IMR-90 (cell line): ENCODE results near the gene CFAP61. TPM values are rescaled to one million over a fixed set of nuclear protein-coding genes. Genes with fewer than 3 reads are reported as not detected.

Source experiments
- ATAC-seq: fragments of 200-7000 bp; cut with Tn5 transposase; 2 replicates; pipeline ENCODE4 v1.9.1; 2020; ENCODE audit warnings: low read depth, mild to moderate bottlenecking, moderate library complexity
- BruUV-seq: library from RNA; stranded (reverse); fragments of 400-500 nt; replicated peaks from 2 replicates; lab custom pipeline; 2021; lab: Mats Ljungman, UMichigan
- CTCF ChIA-PET: fragments of 300-600 bp; formaldehyde crosslinking; extraction: SDS; loops from one replicate; lab custom pipeline; 2021; ENCODE audit warnings: antibody characterized with exemption; lab: Yijun Ruan, JAX
- POLR2A ChIA-PET: fragments of 300-600 bp; sonication (Branson Sonifier 250); formaldehyde crosslinking; loops from one replicate; lab custom pipeline; 2022; ENCODE audit warnings: antibody characterized with exemption; ENCODE audit not compliant: unreplicated experiment; lab: Charles Lee
- DNase-seq: peaks from one replicate; pipeline ENCODE4 v3.0.0; 2013
- H2AFZ ChIP-seq: replicated peaks from 2 replicates; pipeline ENCODE3; 2013; ENCODE audit warnings: low read length, mild to moderate bottlenecking; ENCODE audit not compliant: poor library complexity
- H2AK5ac ChIP-seq: 2 replicates; pipeline ENCODE4 v1.6.1; 2013; ENCODE audit warnings: low read depth, low read length, inconsistent platforms
- H2AK9ac ChIP-seq: replicated peaks from 2 replicates; pipeline ENCODE3; 2013; ENCODE audit warnings: mild to moderate bottlenecking, low read depth, low read length, moderate library complexity; ENCODE audit not compliant: poor library complexity
- H2BK120ac ChIP-seq: 2 replicates; pipeline ENCODE4 v1.6.1; 2013; ENCODE audit warnings: low read depth, low read length, inconsistent platforms
- H2BK15ac ChIP-seq: 3 replicates; pipeline ENCODE4 v1.6.1; 2013; ENCODE audit warnings: low read depth, low read length, inconsistent platforms
- H2BK20ac ChIP-seq: 2 replicates; pipeline ENCODE4 v1.6.1; 2013; ENCODE audit warnings: low read depth, mild to moderate bottlenecking, inconsistent platforms, low read length, moderate library complexity
- H2BK5ac ChIP-seq: 2 replicates; pipeline ENCODE4 v1.6.1; 2013; ENCODE audit warnings: mild to moderate bottlenecking, low read depth, low read length, inconsistent platforms; ENCODE audit not compliant: poor library complexity, severe bottlenecking
- H3K14ac ChIP-seq: replicated peaks from 2 replicates; pipeline ENCODE4 v1.6.1; 2013; ENCODE audit warnings: low read depth, low read length, inconsistent platforms
- H3K18ac ChIP-seq: 2 replicates; pipeline ENCODE4 v1.6.1; 2013; ENCODE audit warnings: low read depth, low read length, control low read depth
- H3K23ac ChIP-seq: 2 replicates; pipeline ENCODE4 v1.6.1; 2013; ENCODE audit warnings: low read depth, low read length, inconsistent platforms
- H3K27ac ChIP-seq: 2 replicates; pipeline ENCODE4 v1.5.1; 2013; ENCODE audit warnings: mild to moderate bottlenecking, control low read depth, low read length; ENCODE audit not compliant: insufficient read depth
- H3K27me3 ChIP-seq: 2 replicates; pipeline ENCODE4 v1.6.1; 2013; ENCODE audit warnings: low read length; ENCODE audit not compliant: control insufficient read depth, insufficient read depth
- H3K36me3 ChIP-seq: 2 replicates; pipeline ENCODE4 v1.6.1; 2013; ENCODE audit warnings: low read length, mixed read lengths; ENCODE audit not compliant: control insufficient read depth, insufficient read depth
- H3K4ac ChIP-seq: 2 replicates; pipeline ENCODE4 v1.6.1; 2013; ENCODE audit warnings: low read depth, low read length, inconsistent platforms
- H3K4me1 ChIP-seq: 2 replicates; pipeline ENCODE4 v1.6.1; 2013; ENCODE audit warnings: low read length, mixed read lengths; ENCODE audit not compliant: control insufficient read depth, insufficient read depth
- H3K4me2 ChIP-seq: 2 replicates; pipeline ENCODE4 v1.6.1; 2013; ENCODE audit warnings: low read depth, mild to moderate bottlenecking, control low read depth, low read length, moderate library complexity
- H3K4me3 ChIP-seq: 2 replicates; pipeline ENCODE4 v1.5.1; 2013; ENCODE audit warnings: low read depth, mild to moderate bottlenecking, control low read depth, low read length, moderate library complexity; ENCODE audit not compliant: insufficient read depth
- H3K56ac ChIP-seq: 2 replicates; pipeline ENCODE4 v1.6.1; 2013; ENCODE audit warnings: low read length, inconsistent platforms; ENCODE audit not compliant: insufficient read depth; ENCODE audit errors: extremely low read depth
- H3K79me1 ChIP-seq, 2 experiments: 2 replicates each; pipeline ENCODE4 v1.6.1; 2013; ENCODE audit warnings: low read length in 2 of 2, inconsistent platforms in 1 of 2, low read depth in 1 of 2
- H3K9ac ChIP-seq: 2 replicates; pipeline ENCODE4 v1.6.1; 2013; ENCODE audit warnings: low read depth, low read length, control low read depth
- H3K9me1 ChIP-seq: 2 replicates; pipeline ENCODE4 v1.6.1; 2013; ENCODE audit warnings: low read length, inconsistent platforms; ENCODE audit not compliant: insufficient read depth
- H3K9me3 ChIP-seq: 2 replicates; pipeline ENCODE4 v1.6.1; 2013; ENCODE audit warnings: low read length; ENCODE audit not compliant: control insufficient read depth, insufficient read depth
- H4K20me1 ChIP-seq: 2 replicates; pipeline ENCODE4 v1.6.1; 2013; ENCODE audit warnings: low read length, inconsistent platforms; ENCODE audit not compliant: insufficient read depth
- H4K5ac ChIP-seq: 2 replicates; pipeline ENCODE4 v1.6.1; 2013; ENCODE audit warnings: mild to moderate bottlenecking, low read depth, low read length, control low read depth
- H4K8ac ChIP-seq, 2 experiments: 2 replicates each; pipeline ENCODE4 v1.6.1; 2013; ENCODE audit warnings: low read depth in 2 of 2, low read length in 2 of 2, control low read depth in 1 of 2, inconsistent platforms in 1 of 2
- H4K91ac ChIP-seq: 2 replicates; pipeline ENCODE4 v1.6.1; 2013; ENCODE audit warnings: low read depth, low read length, inconsistent platforms; ENCODE audit not compliant: insufficient read depth
- BHLHE40 ChIP-seq: fragments of 150-350 bp; IDR thresholded peaks from 2 replicates; pipeline ENCODE4 v1.6.1; 2016; ENCODE audit warnings: mild to moderate bottlenecking, low read depth, low read length
- CEBPB ChIP-seq: IDR thresholded peaks from 2 replicates; pipeline ENCODE4 v1.6.1; 2012; ENCODE audit warnings: low read depth, low read length, improper control_type of control experiment
- CHD1 ChIP-seq: IDR thresholded peaks from 2 replicates; pipeline ENCODE4 v1.6.1; 2012; ENCODE audit warnings: low read depth, low read length, improper control_type of control experiment
- FOS ChIP-seq: fragments of 150-350 bp; IDR thresholded peaks from 2 replicates; pipeline ENCODE4 v1.6.1; 2016; ENCODE audit warnings: low read depth, low read length
- MAFK ChIP-seq: IDR thresholded peaks from 2 replicates; pipeline ENCODE4 v1.6.1; 2012; ENCODE audit warnings: low read depth, low read length, improper control_type of control experiment
- MAZ ChIP-seq: IDR thresholded peaks from 2 replicates; pipeline ENCODE4 v1.6.1; 2012; ENCODE audit warnings: low read depth, mild to moderate bottlenecking, low read length, improper control_type of control experiment, moderate library complexity, borderline replicate concordance
- MXI1 ChIP-seq: IDR thresholded peaks from 2 replicates; pipeline ENCODE4 v1.6.1; 2012; ENCODE audit warnings: low read depth, mild to moderate bottlenecking, low read length, moderate library complexity, borderline replicate concordance
- POLR2A ChIP-seq: IDR thresholded peaks from 2 replicates; pipeline ENCODE4 v1.6.1; 2012; ENCODE audit warnings: mild to moderate bottlenecking, low read depth, low read length
- RAD21 ChIP-seq: IDR thresholded peaks from 2 replicates; pipeline ENCODE4 v1.6.1; 2012; ENCODE audit warnings: low read length, improper control_type of control experiment
- RFX5 ChIP-seq: IDR thresholded peaks from 2 replicates; pipeline ENCODE4 v1.8.0; 2012; ENCODE audit warnings: low read depth, mild to moderate bottlenecking, low read length, moderate library complexity
- SMC3 ChIP-seq: fragments of 150-350 bp; IDR thresholded peaks from 2 replicates; pipeline ENCODE4 v1.6.1; 2016; ENCODE audit warnings: low read depth, mild to moderate bottlenecking, antibody characterized with exemption, low read length, moderate library complexity
- USF2 ChIP-seq: fragments of 150-350 bp; IDR thresholded peaks from 2 replicates; pipeline ENCODE4 v1.6.1; 2017; ENCODE audit warnings: mild to moderate bottlenecking, antibody characterized with exemption, low read length, low read depth
- WGBS, 2 experiments: methylation state at CpG; one replicate each; pipeline versions ENCODE4 v1.1.5 to v1.1.7; 2013; ENCODE audit warnings: missing lambda C conversion rate in 2 of 2; ENCODE audit not compliant: insufficient read length in 1 of 2; ENCODE audit errors: extremely low coverage in 2 of 2; 5-methylcytosine and 5-hydroxymethylcytosine counted together
- dilution Hi-C: fragments of 300-500 bp; cut with HindIII; formaldehyde crosslinking; loops from one replicate; pipeline ENCODE4 v1.14.3; 2018; ENCODE audit warnings: low sequenced_read_pairs; ENCODE audit not compliant: unreplicated experiment
- in situ Hi-C: fragments of 300-500 bp; cut with MboI; formaldehyde crosslinking; loops from 3 replicates; pipeline ENCODE4 v1.14.3; 2019; ENCODE audit warnings: low sequenced_read_pairs, inconsistent platforms, mixed read lengths
- intact Hi-C: fragments of 100-400 bp; cut with micrococcal nuclease; formaldehyde crosslinking; loops from 2 replicates; pipeline ENCODE4 v1.10.0; 2022
- polyA plus RNA-seq, 3 experiments: library from polyadenylated mRNA; depleted of rRNA; stranded (reverse); fragments of >200 nt; gene quantifications; 2 replicates each; pipeline ENCODE4 v1.2.3, GENCODE V29; 2012; ENCODE audit warnings: low replicate concordance in 1 of 3
- total RNA-seq: library from RNA; depleted of rRNA; stranded (reverse); fragments of >200 nt; gene quantifications from 2 replicates; pipeline ENCODE4 v1.2.3, GENCODE V29; 2012
- TF ChIP-seq, protein P1 (sequence below): fragments of 150-350 bp; IDR thresholded peaks from 2 replicates; pipeline ENCODE4 v1.6.1; 2016; ENCODE audit warnings: low read depth, mild to moderate bottlenecking, low read length, moderate library complexity, borderline replicate concordance
- TF ChIP-seq, protein P2 (sequence below): conservative IDR thresholded peaks from 2 replicates; pipeline ENCODE4 v1.5.1; 2012; ENCODE audit warnings: mild to moderate bottlenecking, low read depth, low read length, improper control_type of control experiment

CFAP61 gene
- total and polyA plus RNA-seq, 2 of the 4 experiments (the other 2 are of a cell fraction) = 0.07 TPM; not detected in 1

DNA sequence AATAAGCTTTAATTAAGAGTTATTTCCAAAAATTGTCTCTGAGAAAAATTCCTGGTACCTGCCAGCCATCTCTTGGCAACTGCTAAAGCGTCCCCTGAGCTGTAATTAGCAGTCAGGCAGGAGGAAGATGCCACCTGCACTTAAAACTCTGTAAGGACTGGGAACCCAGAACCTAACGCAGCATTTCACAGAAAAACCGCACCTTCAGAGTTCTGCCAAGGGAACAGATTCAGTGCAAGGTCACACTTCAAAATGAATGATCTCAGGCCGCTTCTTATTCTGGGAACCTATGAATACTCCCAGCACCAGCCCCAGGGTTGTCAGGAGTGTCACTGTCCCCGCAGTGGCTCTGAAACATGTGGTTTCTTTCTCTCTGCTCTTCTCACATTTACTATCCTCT is 352.3 kb downstream of the CFAP61 start:
- intact Hi-C loops (no loop called here), in situ Hi-C loops (no loop called here), dilution Hi-C loops (no loop called here)
- no peak for DNase-seq
- no peaks in the 10 kb centered on the region; the same call in none of the 2 replicates for H3K27me3 ChIP-seq
- H3K18ac ChIP-seq = no peak overlapping the region
- H2BK15ac ChIP-seq = no peak overlapping the region
- no peak overlapping the region for H3K4me3 ChIP-seq
- H2AK5ac ChIP-seq = no peak overlapping the region
- no peak overlapping the region for H3K23ac ChIP-seq
- no peak overlapping the region for H4K91ac ChIP-seq
- no peaks in the 10 kb centered on the region for H4K20me1 ChIP-seq
- TF ChIP-seq SMC3 (no peak), CEBPB (no peak), POLR2A (no peak), BHLHE40 (no peak), CHD1 (no peak), USF2 (no peak), FOS (no peak), MAZ (no peak), RFX5 (no peak), RAD21 (no peak), MXI1 (no peak), MAFK (no peak)
- TF ChIP-seq, protein P1, sequence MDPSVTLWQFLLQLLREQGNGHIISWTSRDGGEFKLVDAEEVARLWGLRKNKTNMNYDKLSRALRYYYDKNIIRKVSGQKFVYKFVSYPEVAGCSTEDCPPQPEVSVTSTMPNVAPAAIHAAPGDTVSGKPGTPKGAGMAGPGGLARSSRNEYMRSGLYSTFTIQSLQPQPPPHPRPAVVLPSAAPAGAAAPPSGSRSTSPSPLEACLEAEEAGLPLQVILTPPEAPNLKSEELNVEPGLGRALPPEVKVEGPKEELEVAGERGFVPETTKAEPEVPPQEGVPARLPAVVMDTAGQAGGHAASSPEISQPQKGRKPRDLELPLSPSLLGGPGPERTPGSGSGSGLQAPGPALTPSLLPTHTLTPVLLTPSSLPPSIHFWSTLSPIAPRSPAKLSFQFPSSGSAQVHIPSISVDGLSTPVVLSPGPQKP = no peak
- TF ChIP-seq, protein P2, sequence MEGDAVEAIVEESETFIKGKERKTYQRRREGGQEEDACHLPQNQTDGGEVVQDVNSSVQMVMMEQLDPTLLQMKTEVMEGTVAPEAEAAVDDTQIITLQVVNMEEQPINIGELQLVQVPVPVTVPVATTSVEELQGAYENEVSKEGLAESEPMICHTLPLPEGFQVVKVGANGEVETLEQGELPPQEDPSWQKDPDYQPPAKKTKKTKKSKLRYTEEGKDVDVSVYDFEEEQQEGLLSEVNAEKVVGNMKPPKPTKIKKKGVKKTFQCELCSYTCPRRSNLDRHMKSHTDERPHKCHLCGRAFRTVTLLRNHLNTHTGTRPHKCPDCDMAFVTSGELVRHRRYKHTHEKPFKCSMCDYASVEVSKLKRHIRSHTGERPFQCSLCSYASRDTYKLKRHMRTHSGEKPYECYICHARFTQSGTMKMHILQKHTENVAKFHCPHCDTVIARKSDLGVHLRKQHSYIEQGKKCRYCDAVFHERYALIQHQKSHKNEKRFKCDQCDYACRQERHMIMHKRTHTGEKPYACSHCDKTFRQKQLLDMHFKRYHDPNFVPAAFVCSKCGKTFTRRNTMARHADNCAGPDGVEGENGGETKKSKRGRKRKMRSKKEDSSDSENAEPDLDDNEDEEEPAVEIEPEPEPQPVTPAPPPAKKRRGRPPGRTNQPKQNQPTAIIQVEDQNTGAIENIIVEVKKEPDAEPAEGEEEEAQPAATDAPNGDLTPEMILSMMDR = no peak
- H2BK20ac ChIP-seq = no peak overlapping the region
- no peak overlapping the region for H3K14ac ChIP-seq
- no peaks in the 10 kb centered on the region for H3K9me3 ChIP-seq
- no peak overlapping the region for H4K8ac ChIP-seq
- H3K4me2 ChIP-seq = no peak overlapping the region
- WGBS, 2 experiments = no CpG with 5 or more reads among the region's 5 CpGs
- H2AK9ac ChIP-seq = no peak overlapping the region
- ChIA-PET CTCF (no interaction called here), POLR2A (no interaction called here)
- H3K9me1 ChIP-seq = no peaks in the 10 kb centered on the region; the same call in 1 of the 2 replicates
- H2BK120ac ChIP-seq = no peak overlapping the region
- no peaks in the 10 kb centered on the region for H3K4me1 ChIP-seq
- no peak overlapping the region for H3K9ac ChIP-seq
- H2BK5ac ChIP-seq = no peak overlapping the region
- H4K5ac ChIP-seq = no peak overlapping the region
- H2AFZ ChIP-seq = no peak overlapping the region
- no TSS peak for BruUV-seq
- H3K79me1 ChIP-seq = no peaks in the 10 kb centered on the region
- no peaks in the 10 kb centered on the region for H3K36me3 ChIP-seq
- H3K27ac ChIP-seq = no peak overlapping the region
- no peak overlapping the region for H3K4ac ChIP-seq
- H3K56ac ChIP-seq = no peak overlapping the region
- ATAC-seq = no peak
